G401.6 (cell line): Measurements from ENCODE around the gene TNRC6B.

Experiments
- FAIRE-seq: peaks from 2 replicates; lab custom pipeline; 2012; peaks lifted over from hg19 to GRCh38; lab: Jason Lieb, UNC

The TNRC6B gene

DNA sequence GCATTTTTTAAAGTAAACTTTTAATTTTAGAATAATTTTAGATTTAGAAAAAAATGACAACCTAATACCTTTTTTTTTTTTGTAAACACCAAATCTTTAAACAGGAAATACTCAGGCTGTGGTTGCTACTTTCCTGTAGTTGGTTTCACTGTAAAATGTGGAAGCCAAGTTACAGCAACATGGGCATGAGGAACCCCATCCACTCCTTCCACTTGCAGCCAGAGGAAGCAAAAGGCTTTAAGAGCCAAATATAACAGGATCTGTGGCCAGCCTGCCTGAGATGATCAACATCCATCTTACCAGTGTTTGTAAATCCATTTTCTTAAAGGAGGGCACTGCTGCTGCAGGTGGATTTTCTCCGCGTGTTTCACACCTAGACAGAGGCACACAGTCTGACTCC, 66.2 kb downstream of the TNRC6B start:
- FAIRE-seq, result no peak

DNA sequence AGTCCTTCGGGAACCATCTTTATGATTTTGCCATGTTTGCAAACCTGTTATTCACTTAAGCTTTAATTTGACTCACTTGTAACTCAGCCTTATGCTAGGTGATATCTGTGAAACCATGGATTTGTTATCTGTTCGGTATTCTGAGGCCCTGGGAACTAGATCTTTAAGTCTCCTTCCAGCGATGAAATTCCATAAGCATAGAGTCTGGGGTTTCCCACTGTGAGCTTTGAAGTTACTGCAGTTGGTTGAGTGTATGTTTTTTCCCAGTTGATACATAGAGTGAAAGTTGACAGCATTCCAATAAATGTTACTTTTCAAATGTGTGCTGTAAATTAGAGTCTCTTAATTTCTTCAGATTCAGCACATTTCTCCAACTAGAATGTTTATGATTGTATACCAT, 66.9 kb downstream of the TNRC6B start:
- no peak for FAIRE-seq

DNA sequence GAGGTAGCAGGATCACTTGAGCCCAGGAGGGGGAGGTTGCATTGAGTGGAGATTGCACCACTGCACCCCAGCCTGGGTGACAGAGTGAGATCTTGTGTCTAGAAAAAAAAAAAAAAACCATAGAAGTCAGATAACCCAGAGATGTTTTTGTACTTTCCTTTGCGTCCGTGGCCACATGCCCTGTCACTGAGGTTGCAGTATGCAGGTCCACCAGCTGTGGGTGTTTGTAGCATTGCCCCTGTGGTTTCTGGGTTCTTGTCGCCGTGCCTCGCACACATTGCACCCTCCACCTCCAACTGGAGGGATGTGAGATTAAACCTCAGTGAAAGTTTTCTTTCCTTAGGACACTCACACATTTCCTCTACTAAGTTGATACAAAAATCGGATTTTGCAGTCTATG, 70.3 kb downstream of the TNRC6B start:
- FAIRE-seq, result no peak

DNA sequence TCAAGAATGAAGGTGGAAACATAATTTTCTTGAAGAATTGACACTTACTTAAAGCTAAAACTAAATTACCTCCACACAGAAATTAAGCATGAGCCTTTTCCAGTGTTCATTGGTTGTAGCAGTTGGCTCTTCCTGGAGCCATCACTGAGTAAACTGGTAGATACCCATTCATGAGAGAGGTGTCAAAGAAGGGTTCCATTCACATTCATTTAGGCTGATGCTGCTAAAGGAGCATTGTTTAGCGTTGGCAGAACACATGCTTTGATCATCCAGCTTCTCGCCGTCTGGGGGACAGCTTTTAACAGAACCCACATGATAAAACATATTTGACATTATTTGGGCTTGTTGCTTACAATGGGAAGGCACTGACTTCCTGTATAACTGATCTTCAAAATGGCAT, 71.6 kb downstream of the TNRC6B start:
- no peak for FAIRE-seq

DNA sequence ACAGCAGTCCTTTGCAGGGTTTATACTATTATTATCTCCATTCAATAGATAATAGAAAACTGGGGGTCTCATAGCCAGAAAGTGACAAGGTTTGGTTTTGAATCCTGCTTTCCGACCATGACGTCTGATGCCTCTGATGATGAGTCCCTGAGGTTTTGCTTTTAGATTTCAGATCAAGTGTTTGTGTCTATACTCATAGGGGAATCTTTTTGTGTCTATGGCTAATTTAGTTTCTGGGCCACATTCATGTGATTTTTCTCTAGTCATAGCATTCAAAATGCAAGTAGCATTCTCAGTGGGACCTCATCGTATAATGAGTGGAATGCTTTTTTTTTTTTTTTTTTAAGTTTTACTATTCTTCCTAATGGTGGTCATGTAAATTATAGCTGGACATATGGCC, 72.9 kb downstream of the TNRC6B start:
- FAIRE-seq, result no peak

DNA sequence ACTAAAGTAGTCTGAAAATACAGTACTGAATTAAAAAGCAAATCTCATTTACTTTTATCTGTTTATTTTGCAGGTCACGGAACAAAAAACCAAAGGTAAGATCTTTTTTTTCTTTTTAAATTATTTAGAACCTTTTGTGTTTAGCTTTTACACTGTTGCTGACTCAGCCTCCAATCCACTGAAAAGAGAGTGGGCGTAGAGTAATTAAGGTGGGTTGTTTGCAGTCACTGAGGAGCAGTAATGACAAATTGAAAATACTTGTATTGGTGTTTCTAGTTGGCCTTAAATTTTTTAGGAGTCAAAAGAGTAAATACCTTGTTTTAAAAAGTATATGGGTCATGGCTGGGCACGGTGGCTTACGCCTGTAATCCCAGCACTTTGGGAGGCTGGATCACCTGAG, 73.4 kb downstream of the TNRC6B start:
- FAIRE-seq, result no peak

DNA sequence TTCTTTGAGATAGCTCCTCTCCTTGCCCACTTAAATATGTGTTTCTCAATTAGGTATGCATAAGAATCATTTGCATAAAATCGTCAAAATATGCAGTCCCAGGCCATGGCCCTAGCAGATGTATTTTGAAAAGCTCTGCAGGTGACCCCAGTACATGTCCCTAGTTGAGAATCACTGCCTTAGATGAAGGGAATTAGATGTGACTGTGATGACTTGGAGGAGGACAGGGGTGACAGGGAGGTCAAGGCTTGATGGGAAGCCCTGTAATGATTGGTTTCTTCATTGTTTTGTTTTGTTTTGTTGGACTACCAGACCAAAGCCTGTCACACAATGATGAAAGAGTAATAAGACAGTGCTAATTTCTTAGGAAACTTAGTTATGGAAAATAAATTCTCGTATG, 74.4 kb downstream of the TNRC6B start:
- no peak for FAIRE-seq

DNA sequence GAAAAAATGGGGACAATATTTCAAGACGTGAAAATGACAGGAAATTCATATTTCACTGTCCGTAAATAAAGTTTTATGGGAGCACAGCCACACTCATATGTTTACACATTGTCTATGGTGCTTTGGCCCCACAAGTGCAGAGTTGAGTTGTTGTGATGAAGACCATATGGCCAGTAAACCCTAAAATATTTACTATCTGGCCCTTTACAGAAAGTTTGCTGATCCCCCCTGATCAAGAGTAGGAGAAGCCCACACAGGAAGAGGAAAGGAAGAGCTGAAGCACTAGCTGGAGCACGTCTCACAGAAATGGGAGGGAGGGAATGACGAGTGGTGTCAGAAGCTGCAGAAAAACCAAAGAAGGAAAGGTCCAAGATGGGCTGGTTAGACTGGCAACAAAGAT, 78.8 kb downstream of the TNRC6B start:
- FAIRE-seq, result no peak

DNA sequence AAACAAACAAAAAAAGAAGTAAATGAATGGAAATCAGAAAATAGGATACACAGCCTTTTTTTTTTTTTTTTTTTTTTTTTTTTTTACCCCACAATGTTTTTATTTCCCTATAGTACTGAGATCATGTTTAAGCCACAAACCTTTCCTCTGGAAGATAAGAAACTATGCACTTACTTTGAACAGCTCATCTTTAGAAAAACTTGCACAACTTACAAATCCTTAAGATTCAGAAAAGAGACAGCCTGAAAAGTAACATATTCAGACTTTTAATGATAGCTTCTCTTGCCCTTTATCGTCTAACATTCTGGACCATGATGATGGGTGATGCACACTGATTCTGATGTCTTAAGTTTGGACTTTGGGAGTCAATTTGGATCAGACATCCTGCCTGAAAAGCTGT, 80.3 kb downstream of the TNRC6B start:
- no peak for FAIRE-seq

DNA sequence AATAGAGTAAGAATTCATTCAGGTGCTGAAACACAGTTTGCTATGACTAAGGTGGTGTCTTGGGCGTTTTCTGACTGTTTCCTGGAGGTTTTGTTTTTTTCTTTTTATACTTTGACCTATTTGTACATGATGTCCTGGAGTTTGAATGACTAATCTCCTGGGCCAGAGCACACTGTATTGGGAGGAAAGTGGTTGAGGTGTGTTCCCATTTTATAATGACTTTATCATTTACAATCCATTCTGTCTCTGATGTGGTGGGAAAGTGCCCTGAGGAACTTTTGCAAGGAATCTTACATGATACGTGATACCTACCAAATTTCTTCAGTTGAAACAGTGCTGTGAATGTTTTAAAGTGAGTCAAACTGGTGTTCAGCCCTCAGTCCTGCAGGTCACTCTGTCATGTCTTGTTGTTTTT, 80.8 kb downstream of the TNRC6B start:
- FAIRE-seq, result no peak

DNA sequence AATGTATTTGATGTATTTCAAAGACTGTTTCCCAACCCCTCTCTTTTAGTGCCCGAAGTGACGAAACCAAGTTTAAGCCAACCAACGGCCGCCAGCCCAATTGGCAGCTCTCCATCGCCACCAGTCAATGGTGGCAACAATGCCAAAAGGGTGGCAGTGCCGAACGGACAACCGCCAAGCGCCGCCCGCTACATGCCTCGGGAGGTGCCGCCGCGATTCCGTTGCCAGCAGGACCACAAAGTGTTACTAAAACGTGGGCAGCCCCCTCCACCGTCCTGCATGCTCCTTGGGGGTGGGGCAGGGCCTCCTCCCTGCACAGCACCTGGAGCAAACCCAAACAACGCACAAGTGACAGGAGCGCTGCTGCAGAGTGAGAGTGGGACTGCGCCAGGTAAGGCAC, 84.1 kb downstream of the TNRC6B start:
- no peak for FAIRE-seq

DNA sequence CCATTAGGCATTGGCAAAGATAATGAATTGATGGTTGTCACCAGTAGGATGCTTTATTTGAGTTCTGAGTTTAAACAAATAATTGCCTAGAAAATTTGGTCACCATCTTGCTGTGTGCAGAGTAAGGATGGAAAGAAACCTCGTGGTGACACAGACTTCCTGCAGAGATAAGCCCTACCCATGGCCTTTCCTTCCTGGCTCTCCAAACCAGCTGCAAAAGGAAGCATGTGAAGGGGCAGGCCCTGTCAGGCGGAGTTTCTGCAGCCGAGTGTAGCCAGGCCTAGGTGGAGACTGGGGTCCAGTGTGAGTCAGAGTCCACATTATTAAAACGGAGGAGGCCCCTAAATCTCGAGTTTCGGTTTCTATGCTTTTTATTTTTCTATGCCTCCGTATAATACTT, 85.5 kb downstream of the TNRC6B start:
- no peak for FAIRE-seq

DNA sequence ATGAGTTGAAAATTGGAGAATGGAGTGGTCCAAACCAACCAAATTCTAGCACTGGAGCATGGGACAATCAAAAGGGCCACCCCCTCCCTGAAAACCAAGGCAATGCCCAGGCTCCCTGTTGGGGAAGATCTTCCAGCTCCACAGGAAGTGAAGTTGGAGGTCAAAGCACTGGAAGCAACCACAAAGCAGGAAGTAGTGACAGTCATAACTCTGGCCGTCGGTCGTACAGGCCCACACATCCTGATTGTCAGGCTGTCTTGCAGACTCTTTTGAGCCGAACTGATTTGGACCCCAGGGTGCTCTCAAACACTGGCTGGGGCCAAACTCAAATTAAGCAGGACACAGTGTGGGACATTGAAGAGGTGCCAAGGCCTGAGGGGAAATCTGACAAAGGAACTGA, 88.1 kb downstream of the TNRC6B start:
- no peak for FAIRE-seq

DNA sequence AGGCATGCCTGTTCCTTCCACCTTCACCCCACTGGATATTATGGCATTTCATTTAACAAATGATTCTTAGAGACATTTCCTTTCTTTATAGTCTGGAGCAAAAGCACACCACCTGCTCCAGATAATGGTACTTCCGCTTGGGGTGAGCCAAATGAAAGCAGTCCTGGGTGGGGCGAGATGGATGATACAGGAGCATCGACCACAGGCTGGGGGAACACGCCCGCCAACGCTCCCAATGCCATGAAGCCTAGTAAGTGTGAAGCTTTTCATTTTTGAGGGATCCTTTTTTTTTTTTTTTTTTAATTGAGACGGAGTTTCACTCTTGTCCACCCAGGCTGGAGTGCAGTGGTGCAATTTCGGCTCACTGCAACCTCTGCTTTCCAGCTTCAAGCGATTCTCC, 92.3 kb downstream of the TNRC6B start:
- no peak for FAIRE-seq

DNA sequence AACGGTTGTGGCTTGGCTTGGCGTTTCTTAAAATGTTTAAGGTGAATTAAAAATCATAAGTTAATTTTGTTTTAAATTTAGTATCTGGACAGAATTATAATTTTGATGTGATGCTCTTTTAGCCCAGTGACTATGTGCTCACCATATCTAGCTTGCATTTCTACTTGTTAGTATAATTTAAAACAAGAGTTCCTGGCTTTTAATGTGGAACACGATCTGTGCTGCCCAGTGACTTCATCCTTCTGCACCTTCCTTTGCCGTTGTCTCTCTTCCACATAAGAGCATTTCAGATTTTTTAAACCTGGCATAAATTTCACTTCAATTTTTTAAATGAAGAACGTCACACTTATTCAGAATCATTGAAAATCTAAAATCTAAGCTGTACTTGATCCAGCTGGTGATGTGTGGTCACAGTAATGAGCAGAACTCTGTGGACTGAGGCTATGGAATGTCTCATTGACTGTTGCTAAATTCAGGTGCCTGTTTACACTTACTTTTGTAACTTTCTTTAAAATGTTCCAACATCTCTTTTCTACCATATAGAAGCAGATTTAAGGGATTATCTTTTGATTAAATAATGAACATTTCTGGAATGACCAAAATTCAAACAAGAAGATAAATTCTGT, 93.1 kb downstream of the TNRC6B start:
- no peak for FAIRE-seq

DNA sequence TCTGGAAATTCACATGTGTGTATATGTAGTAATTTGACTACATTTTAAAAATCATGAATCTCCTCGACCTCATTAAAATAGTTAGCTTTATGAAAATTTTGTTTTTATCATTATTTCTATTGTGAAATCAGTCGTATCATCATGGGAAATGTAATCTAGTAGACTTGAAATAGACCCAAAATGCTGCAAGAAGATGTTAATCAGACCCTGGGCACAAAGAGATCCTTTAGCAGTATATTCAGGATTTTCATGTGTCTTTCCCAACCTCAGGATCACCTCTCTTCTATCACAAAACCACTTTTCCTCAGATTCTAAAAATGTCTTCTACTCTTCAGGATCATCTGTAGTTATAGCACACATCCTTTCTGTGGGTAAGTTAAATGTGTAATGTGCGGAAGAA, 93.7 kb downstream of the TNRC6B start:
- FAIRE-seq, result no peak

DNA sequence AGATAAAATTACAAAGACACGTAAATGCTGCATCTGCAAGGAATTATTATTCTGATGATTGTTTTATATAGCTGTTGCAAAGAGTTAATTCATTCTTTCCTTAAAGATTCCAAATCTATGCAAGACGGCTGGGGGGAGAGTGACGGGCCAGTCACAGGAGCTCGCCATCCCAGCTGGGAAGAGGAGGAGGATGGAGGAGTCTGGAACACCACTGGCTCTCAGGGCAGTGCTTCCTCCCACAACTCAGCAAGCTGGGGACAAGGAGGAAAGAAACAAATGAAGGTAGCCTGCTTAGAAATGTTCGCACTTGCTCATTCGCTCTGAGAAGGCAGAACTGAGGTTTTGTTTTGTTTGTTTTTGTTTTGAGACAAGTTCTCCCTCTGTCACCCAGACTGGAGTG, 95.6 kb downstream of the TNRC6B start:
- FAIRE-seq, result no peak

DNA sequence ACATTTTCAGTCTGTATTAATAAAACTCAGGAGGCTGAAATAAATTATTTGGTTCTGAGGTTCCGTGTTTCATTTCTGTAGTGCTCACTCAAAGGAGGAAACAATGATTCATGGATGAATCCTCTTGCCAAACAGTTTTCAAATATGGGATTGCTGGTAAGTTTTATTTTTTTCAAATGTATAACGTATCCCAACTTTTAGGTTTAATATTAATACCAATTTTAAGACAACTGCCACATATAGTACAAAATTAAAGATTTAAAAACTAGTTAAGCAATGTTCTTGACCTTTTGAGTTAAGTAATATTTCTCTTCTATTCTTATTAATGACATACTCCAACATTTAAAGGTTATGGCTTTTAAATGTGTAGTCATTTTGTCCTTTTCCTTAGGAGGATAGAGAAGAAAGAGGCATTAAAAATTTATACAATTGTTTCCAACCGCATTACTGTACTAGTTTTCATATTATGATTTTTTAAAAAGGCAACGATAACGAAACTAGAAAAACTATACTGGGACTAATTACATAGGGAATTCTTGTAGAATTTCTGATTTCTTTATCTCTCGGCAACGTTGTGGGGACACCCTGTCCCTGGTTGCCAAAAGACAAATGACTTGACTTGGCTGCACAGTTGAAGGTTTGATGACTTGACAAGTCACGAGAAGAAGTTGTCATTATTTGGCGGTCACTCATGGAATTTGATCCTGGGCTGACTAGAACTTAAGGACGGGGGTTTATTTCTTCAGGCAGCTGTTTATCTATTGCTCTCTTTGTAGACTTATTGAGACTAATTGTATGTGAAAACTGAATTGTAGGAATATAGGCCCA, 99.5 kb downstream of the TNRC6B start:
- FAIRE-seq, result peak; percentile 62

DNA sequence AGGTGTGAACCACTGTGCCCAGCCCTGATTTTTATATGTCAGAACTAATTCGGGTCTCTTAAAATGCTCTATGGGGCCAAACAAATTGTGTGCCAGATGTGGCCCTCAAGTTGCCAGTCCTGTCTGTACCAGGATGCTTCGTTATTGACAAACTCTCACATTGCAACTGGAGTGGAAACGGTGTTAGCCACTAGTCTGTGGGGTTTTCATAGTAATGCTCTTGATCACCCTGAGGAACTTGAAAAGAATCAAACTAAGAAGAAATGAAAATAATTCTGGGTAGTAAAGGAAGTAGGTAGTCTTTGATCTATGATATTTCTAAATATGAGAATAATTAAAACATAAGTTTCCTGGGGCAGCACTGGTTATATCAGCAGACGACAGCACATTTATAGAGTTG, 101.3 kb downstream of the TNRC6B start:
- no peak for FAIRE-seq

DNA sequence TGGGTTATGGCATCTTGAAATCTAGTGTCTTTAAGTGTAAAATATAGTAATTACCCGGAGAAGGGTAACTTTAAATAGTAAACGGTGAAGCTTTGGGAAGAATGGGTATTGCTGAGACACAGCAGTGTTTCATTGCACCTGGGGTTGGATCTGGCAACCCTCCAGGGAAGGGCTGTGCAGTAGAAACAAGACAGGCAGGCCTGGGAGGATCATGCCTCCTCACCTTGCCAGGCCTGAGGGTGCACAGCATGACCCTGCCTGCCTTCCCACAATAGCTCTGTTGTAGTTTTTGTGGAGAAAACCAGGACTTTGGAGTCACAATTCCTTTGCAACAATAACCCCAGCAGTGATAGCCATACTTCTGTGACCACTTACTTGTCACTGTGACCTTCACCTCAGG, 104.0 kb downstream of the TNRC6B start:
- FAIRE-seq, result no peak

DNA sequence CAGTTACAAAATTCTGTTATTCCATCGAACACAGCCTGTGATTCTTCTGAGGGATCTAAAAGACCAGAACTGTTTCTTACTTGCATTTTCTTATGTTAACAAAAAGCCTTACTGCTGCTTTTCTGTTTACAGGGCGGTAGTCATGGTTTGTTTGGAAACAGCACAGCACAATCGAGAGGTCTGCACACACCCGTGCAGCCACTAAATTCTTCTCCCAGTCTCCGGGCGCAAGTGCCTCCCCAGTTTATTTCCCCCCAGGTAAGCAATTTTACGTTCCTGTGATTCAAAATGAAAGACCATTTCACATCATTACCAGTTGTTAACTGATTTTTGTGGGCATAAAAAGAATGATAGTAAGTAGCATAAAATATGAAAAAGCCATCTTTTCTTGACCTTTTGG, 107.8 kb downstream of the TNRC6B start:
- no peak for FAIRE-seq

DNA sequence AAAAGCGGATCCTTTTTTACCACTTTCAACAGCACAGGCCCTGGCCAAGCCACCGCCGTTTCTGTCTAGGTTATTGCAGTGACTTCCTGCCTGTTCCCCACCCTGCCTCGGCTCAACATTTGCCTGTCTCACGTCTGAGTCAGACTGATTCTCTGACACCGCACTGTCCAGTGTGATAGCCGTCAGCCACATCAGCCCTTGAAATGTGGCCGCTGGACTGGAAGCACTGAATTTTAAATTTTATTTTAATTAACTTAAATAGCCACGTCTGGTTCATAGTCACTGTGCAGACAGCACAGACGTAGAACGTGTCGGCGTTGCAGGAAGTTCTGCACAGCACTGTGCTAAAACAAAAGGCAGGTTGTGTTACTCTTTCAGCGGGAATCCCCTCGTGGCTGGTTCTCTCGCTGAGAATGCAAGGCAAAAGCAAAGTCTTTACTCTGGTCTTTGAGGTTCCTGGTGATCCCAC, 112.3 kb downstream of the TNRC6B start:
- no peak for FAIRE-seq

DNA sequence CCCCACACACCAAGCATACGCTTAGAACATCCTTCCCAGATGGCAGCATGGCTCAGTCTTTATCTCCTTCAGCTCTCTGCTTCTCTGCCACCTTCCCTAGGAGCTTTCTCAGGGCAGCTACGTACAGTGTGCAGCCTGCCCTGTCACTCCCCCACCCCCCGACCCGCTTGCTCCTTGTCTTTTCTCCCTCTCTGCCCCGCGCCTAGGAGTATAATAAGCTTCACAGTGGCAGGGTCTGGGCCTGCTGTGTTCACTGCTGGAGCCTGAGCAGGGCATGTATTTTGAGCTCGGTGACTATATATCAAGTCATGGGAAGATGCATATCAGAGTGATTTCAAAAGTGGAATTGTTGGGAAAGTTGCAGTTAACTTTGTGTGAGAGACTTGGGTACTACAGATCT, 112.8 kb downstream of the TNRC6B start:
- FAIRE-seq, result no peak

DNA sequence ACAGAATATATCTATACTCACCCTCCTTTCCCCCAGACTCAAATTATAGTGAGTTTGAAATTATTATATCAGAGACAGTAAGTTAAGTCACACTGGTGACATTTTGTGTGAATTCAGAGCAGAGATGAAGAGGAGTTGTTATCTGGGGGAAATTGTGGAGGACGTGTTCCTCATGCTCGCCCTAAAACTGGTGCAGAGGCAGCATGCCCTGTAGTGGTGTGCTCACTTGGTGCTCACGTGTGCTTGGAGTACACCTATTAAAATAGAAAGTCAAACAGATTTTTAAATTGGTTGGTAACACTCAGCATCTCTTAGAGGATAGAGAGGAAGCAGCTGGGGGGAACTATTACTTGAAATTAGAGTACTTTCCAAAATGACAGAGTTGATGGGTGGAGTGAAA, 117.0 kb downstream of the TNRC6B start:
- no peak for FAIRE-seq
